Brain microvascular endothelial cell (primary cell): Measurements from ENCODE around the gene ALPK1.

Experiments
- DNase-seq: peaks from one replicate; pipeline ENCODE4 v3.0.0-alpha.2; 2020
- H3K27ac ChIP-seq: fragments of 250-450 bp; sonication (Bioruptor Pico); 2 replicates; pipeline ENCODE4 v1.5.1; 2020; ENCODE audit warnings: mild to moderate bottlenecking, moderate library complexity
- H3K27me3 ChIP-seq: fragments of 250-450 bp; sonication (Bioruptor Pico); replicated peaks from 2 replicates; pipeline ENCODE4 v1.5.1; 2020; ENCODE audit warnings: mild to moderate bottlenecking
- H3K36me3 ChIP-seq: fragments of 250-450 bp; sonication (Bioruptor Pico); replicated peaks from 2 replicates; pipeline ENCODE4 v1.5.1; 2020; ENCODE audit warnings: mild to moderate bottlenecking
- H3K4me3 ChIP-seq: 2 replicates; pipeline ENCODE4 v1.5.1; 2011; ENCODE audit warnings: low read depth, mild to moderate bottlenecking, control low read depth, low read length, moderate library complexity
- CTCF ChIP-seq: IDR thresholded peaks from 2 replicates; pipeline ENCODE4 v1.5.1; 2011; ENCODE audit warnings: low read depth, mild to moderate bottlenecking, moderate library complexity, low read length, control low read depth, inconsistent platforms; ENCODE audit errors: missing control alignments
- in situ Hi-C: cut with HindIII; loops from 2 replicates; pipeline ENCODE4 v1.10.0; 2017; ENCODE audit warnings: low sequenced_read_pairs, low pct_ligation_motif_present

ALPK1 gene

GRCh38 chr4:112296949-112297880 is at the start of gene ALPK1:
Gene ALPK1 (plus strand): TSS chr4:112297369.
- DNase-seq: peak; percentile 74
- Histone ChIP-seq H3K27ac (no peak within 1 kb of the TSS), H3K4me3 (peak within 1 kb of the TSS; percentile 41), H3K36me3 (no peaks in the 10 kb centered on the region), H3K27me3 (no peaks in the 10 kb centered on the region)
- in situ Hi-C loops: no loop called here
- TF ChIP-seq CTCF: no peak

- Histone ChIP-seq H3K27ac (no peak overlapping the region), H3K36me3 (no peaks in the 10 kb centered on the region), H3K4me3 (no peak overlapping the region), H3K27me3 (no peaks in the 10 kb centered on the region)
- no peak for DNase-seq
- no peak for TF ChIP-seq CTCF
- in situ Hi-C loops: no loop called here
These were observed 46.0 kb upstream of the ALPK1 start for GRCh38 chr4:112251019-112251643.

- Histone ChIP-seq H3K36me3 (no peaks in the 10 kb centered on the region), H3K4me3 (no peak overlapping the region), H3K27ac (no peak overlapping the region), H3K27me3 (no peaks in the 10 kb centered on the region)
- no peak for TF ChIP-seq CTCF
- DNase-seq: no peak
- in situ Hi-C loops: no loop called here
These were observed 44.9 kb upstream of the ALPK1 start for GRCh38 chr4:112252234-112252633.

GRCh38 chr4:112253382-112254000 is 43.7 kb upstream of the ALPK1 start:
- Histone ChIP-seq H3K27me3 (no peaks in the 10 kb centered on the region), H3K4me3 (no peak overlapping the region), H3K27ac (no peak overlapping the region), H3K36me3 (no peaks in the 10 kb centered on the region)
- in situ Hi-C loops: no loop called here
- TF ChIP-seq CTCF: no peak
- DNase-seq: no peak

- Histone ChIP-seq H3K4me3 (no peak overlapping the region), H3K27me3 (no peaks in the 10 kb centered on the region), H3K27ac (no peak overlapping the region), H3K36me3 (no peaks in the 10 kb centered on the region)
- DNase-seq: no peak
- TF ChIP-seq CTCF: no peak
- in situ Hi-C loops: no loop called here
These were observed 40.1 kb upstream of the ALPK1 start for GRCh38 chr4:112257098-112257497.
